GM15510 (cell line): ENCODE data around the gene PTPN18.

Experiments
- POLR2A ChIP-seq: IDR thresholded peaks from 3 replicates; pipeline ENCODE4 v1.6.1; 2011; ENCODE audit warnings: borderline replicate concordance; ENCODE audit not compliant: insufficient read length; ENCODE audit errors: extremely low read depth

Gene PTPN18

GRCh38 chr2:130336877-130337734 lies 18.8 kb upstream of the PTPN18 start:
- TF ChIP-seq POLR2A: peak; percentile 51

DNA sequence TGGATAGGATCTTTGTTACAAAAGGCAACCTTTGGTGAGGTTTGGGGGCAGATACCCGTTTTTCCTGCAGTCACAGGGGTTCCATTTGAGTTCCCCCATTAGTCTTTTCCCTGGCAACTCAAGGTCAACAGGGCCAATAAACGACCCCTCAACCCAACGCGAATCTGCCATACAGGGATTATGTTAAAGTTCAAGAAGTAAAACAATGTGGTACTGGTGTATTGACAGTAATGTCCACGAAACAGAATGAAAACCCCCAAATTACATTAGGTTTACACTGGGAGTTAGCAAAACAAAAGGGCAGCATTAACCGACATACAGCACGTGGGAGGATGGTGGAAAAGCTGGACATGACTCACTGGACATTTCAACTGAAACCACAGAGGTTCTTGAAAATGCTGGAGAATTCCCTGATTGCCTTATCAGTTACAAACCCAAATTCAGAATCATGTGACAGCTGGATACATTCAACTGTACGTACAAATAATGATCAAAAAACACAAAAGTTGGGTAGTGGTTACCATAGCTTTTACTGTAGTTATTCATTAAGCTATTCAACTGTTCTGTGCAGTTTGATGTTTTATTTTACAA lies 18.0 kb upstream of the PTPN18 start:
- no peak for TF ChIP-seq POLR2A

DNA sequence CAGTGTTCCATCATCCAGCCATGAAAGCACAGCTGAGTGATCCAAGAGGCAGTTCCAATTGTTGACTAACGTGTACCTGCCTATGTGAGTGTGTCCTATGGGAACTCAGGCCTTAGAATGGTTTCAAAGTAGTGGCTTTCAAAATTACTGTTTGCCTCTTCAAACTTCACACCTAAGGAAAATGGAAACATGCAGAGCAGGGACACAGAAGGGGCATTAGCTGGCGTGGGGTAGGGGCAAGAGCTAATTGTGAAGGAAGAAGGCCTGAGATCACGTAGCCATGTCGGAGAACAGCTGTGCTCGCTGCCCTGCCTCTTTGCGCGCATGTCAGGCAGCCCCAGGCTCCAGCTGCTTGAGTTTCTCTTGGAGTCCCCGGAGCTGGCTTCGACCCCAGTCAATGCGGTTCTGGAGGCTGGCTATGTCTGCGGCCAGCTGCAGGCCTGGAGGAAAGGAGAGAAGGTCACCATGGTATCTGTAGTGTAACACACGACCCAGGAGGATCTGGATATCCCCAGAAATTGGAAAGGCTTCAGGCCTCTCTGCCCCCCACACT lies 17.0 kb upstream of the PTPN18 start:
- no peak for TF ChIP-seq POLR2A

DNA sequence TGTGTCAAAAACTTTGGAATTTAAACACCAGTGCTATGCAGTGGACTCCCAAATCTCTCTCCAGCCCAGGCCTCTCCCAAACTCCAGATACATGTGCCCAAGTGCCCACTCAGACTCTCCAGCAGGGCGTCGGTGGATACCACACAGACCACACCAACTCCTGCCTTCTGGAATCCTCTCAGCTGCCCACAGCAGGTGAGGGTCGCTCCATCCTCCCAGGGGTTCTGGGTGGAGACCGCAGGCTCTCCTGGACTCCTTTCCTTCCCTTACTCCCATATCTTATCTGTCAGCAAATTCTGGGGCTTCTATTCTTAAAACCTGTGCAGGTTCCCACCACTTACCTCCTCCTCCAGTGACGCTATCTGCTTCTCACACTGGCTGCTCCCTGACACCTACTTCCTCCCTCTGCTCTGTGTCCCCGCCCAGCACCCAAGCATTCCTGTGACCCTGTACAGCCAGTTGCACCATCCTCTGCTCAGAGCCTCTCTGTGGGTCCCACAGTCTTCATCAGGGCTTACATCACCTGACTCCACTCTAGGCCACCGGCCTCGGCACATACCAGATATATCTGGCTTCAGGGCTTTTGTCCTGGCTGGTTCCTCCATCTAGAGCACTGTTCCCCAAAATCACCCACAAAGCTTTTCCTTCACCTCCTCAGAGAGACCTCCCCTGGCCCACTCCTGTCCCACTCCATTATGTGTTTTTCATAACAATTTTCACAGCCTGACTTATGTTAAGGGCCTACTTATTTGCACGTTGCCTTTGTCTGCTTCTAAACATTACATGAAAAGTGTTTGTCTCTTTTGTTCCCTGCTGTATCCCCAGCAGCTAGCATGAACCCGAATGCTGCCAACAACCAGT lies 15.7 kb upstream of the PTPN18 start:
- no peak for TF ChIP-seq POLR2A

DNA sequence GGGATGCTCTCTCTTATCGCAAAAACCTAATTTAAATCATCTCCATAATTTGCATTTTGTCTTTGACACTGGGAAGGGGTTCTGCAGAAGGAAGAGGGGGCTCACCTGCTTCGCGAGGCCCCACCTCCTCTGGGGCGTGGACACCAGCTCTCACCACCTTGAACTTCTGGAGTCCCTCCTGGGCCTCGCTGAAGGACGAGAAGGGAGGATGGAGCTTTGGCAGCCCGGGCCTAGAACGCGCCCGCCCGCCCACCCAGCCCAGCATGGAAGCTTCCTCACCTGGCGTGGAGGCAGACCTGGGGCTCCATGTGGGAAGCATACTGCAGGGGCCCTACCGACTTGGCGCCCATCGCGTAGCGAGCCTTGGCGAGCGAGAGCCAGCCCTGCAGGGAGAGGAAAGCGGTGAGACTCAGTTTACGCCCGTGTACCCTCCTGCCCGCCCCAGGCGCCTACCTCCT lies 14.3 kb upstream of the PTPN18 start:
- no peak for TF ChIP-seq POLR2A

DNA sequence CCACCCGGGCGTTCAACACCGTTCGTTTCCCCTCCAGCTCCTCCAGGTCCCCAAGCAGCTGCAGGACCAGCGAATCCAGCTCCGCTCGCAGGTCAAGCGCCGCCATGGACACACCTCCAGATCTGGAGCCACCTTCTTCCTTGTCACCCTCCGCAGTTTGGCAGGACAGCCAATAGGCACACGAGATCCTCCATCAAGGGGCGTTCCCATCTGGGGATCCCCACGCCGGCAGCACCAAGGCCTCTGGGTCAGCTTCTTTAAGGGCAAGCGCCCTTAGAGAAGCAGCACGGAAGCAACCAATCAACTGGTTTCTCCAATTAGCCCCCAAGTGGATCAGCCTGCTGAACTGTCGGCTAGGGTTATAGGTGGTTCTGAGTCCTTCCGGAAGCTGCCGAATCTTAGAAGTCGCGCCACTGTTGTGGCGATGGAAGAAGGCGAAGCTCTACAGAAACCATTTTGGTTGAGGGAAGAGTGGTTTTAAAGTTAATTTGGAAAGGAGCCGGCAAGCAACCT lies 13.8 kb upstream of the PTPN18 start:
- TF ChIP-seq POLR2A: peak; percentile 78

GRCh38 chr2:130342533-130343275 lies 13.2 kb upstream of the PTPN18 start, which contains the start of gene IMP4:
Gene IMP4 (plus strand): TSS chr2:130342897. CDS start chr2:130342933, 36 bp downstream.
- TF ChIP-seq POLR2A: peak; percentile 70

DNA sequence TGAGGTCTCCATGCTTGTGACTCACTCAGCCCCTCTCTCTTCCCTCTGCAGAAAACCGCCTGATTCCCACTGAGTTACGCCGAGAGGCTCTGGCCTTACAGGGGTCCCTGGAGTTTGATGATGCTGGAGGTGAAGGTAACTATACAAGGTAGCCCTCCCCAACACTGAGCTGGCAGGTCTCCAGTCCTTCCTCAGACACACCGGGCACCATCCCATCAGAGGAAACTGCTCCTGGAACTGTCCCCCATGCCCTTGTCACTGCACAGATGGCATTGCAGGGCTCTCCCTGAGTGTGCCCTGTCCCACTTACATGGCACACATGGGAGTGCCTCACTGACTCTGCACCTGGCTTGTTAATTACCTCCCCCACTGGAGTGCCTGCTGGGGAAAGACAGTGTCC lies 11.3 kb upstream of the PTPN18 start:
- TF ChIP-seq POLR2A: no peak

GRCh38 chr2:130345091-130345490 lies 10.8 kb upstream of the PTPN18 start:
- no peak for TF ChIP-seq POLR2A

DNA sequence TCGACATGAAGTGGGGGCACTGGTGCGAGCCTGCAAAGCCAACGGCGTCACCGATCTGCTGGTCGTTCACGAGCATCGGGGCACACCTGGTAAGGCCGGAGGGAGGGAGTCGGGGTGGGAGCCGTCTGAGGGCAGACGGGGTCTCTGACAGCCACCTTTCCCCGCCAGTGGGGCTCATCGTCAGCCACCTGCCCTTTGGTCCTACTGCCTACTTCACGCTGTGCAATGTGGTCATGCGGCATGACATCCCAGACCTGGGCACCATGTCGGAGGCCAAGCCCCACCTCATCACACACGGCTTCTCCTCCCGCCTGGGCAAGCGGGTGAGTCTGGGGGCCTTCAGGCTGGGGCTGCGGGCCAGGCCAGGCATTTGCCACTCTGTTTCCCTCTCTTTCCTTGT lies 10.2 kb upstream of the PTPN18 start:
- TF ChIP-seq POLR2A: no peak

DNA sequence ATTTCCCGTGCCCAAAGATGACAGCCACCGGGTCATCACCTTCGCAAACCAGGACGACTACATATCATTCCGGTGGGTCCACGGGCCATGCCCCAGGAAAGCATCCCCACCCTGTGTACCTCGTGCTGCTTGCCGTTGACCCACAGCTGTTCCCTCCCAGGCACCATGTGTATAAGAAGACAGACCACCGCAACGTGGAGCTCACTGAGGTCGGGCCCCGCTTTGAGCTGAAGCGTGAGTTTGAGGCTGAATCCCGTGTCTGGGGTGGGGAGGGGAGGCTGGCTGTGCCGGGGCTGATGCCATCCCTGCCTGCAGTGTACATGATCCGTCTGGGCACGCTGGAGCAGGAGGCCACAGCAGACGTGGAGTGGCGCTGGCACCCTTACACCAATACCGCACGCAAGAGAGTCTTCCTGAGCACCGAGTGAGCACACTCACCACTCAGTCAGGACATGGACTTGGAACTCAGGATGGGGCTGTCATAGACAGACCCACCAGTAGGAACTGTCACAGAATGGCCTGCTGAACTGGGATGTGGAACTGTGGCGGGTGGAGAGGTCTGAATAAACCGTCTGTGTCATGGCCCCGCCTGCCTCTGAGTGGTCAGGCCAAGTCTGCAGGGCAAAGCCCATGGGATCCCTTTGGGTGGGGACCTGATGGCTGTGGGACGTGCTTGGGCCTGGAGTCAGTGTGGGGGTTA lies 9.7 kb upstream of the PTPN18 start:
- TF ChIP-seq POLR2A: no peak

DNA sequence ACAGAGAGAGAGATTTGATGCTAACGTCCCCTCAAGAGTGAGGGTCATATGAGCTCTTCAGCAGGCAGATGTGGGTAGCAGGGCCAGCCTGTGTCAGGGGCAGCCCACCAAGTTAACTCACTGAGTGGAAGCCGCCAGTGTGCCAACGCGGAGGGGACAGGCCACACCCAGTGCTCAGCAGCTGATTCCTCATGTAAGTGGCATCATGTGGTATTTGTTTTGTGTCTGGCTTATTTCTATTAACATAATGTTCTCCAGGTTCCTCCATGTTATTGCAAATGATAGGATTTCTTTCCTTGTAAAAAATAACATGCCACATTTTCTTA lies 9.2 kb upstream of the PTPN18 start:
- TF ChIP-seq POLR2A: no peak

DNA sequence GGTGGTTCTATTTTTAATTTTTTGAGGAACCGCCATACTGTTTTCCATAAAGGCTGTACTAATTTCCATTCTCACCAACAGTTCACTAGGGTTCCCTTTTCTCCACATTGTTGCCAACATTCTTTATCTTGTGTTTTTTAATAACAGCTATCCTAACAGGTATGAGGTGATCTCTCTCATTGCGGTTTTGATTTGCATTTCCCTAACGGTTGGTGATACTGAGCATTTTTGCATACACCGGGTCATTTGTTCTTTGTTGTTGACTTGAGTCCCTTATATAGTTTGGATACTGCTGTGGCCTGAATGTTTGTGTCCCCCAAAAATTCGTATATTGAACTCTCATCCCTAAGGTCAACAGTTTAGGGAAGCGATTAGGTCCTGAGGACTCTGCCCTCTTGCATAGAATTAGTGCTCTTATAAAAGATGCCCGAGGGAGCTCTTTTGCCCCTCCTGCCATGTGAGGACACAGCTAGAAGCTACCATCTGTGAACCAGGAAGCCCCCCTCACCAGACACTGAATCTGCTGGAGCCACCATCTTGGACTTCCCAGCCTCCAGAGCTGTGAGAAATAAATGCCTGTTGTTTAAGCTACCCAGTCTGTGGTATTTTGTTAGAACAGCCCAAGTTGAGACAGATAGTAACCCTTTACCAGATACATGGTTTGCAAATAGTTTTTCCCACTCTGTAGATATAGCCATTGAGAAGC lies 8.5 kb upstream of the PTPN18 start:
- TF ChIP-seq POLR2A: no peak
